ENCODE results near the gene RFTN1. TPM values are rescaled to one million over a fixed set of nuclear protein-coding genes. Genes with fewer than 3 reads are reported as not detected.
"Not testable (repeated sequence)": the region's sequence is repeated elsewhere in the genome, so short reads cannot be mapped to it uniquely, and the experiment has no call there.

The RFTN1 gene
- total and polyA plus RNA-seq, 9 donors, result 25.2 to 63.1 (median 46.4) TPM

GRCh38 chr3:16316396-16316795, 197.1 kb downstream of the RFTN1 start:
- Histone ChIP-seq H3K9me3 (no peaks in the 10 kb centered on the region), H3K27me3 (no peaks in the 10 kb centered on the region), H3K4me1 (ENCODE audit: insufficient read depth) (no peaks in the 10 kb centered on the region), H3K36me3 (no peaks in the 10 kb centered on the region), H3K4me3 (no peak overlapping the region), H3K27ac (no peak overlapping the region)
- WGBS, 3 donors, result 75 to 81% (median 78%) methylated on average over 3 of the region's 3 CpGs
- intact Hi-C loops (cut with DNase I), result no loop called here
- no peak for DNase-seq
- TF ChIP-seq POLR2A (IDR thresholded peaks at IDR 0.05), result no peak
- TF ChIP-seq EP300 (IDR thresholded peaks at IDR 0.05), result no peak
- no peak for TF ChIP-seq CTCF (IDR thresholded peaks at IDR 0.05)

GRCh38 chr3:16315623-16316022, 197.9 kb downstream of the RFTN1 start:
- H3K4me3 ChIP-seq, result no peak overlapping the region
- no peak for DNase-seq
- no peaks in the 10 kb centered on the region for H3K36me3 ChIP-seq
- no peak for TF ChIP-seq POLR2A (IDR thresholded peaks at IDR 0.05)
- no peak for TF ChIP-seq CTCF (IDR thresholded peaks at IDR 0.05)
- no peak for TF ChIP-seq EP300 (IDR thresholded peaks at IDR 0.05)
- 79 to 82% (median 80%) methylated on average over 7 of the region's 7 CpGs for WGBS, 3 donors
- no peaks in the 10 kb centered on the region for H3K27me3 ChIP-seq
- H3K9me3 ChIP-seq, result no peaks in the 10 kb centered on the region
- H3K4me1 ChIP-seq (ENCODE audit: insufficient read depth), result no peaks in the 10 kb centered on the region
- intact Hi-C loops (cut with DNase I), result no loop called here
- H3K27ac ChIP-seq, result no peak overlapping the region

- no peaks in the 10 kb centered on the region for H3K36me3 ChIP-seq
- no peak overlapping the region for H3K27ac ChIP-seq
- H3K4me1 ChIP-seq (ENCODE audit: insufficient read depth), result no peaks in the 10 kb centered on the region
Observed at GRCh38 chr3:16313886-16314645, 199.4 kb downstream of the RFTN1 start.

GRCh38 chr3:16311960-16312451, 201.5 kb downstream of the RFTN1 start:
- TF ChIP-seq EP300 (IDR thresholded peaks at IDR 0.05) (no peak), POLR2A (IDR thresholded peaks at IDR 0.05) (no peak), CTCF (IDR thresholded peaks at IDR 0.05) (no peak)
- H3K27me3 ChIP-seq, result no peaks in the 10 kb centered on the region
- no peak overlapping the region for H3K27ac ChIP-seq
- no peak for DNase-seq
- H3K36me3 ChIP-seq, result no peaks in the 10 kb centered on the region
- WGBS, 3 donors, result 61 to 63% (median 63%) methylated on average over 6 of the region's 6 CpGs
- intact Hi-C loops (cut with DNase I), result no loop called here
- no peaks in the 10 kb centered on the region for H3K4me1 ChIP-seq (ENCODE audit: insufficient read depth)
- H3K9me3 ChIP-seq, result no peaks in the 10 kb centered on the region
- H3K4me3 ChIP-seq, result no peak overlapping the region

More at GRCh38 chr3:16313886-16314645, 199.4 kb downstream of the RFTN1 start:
- Histone ChIP-seq H3K27me3 (no peaks in the 10 kb centered on the region), H3K4me3 (no peak overlapping the region), H3K9me3 (no peaks in the 10 kb centered on the region)
- 80 to 96% (median 89%) methylated on average over 5 of the region's 5 CpGs for WGBS, 3 donors
- intact Hi-C loops (cut with DNase I), result no loop called here
- DNase-seq, result no peak
- TF ChIP-seq EP300 (IDR thresholded peaks at IDR 0.05), result no peak
- TF ChIP-seq POLR2A (IDR thresholded peaks at IDR 0.05), result no peak
- TF ChIP-seq CTCF (IDR thresholded peaks at IDR 0.05), result no peak

DNA sequence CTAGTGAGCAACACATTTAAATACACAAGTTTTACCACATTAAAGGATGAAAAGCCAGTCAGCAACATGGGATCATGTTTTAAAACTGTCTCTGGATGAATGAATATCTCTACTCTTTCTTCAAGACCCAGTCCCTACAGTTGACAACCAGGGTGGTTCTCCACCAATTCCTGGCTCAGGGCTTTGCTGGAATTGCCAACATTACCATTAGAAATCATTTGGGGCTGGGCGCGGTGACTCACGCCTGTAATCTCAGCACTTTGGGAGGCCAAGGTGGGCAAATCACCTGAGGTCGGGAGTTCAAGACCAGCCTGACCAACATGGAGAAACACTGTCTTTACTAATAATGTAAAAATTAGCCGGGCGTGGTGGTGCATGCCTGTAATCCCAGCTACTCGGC, 203.0 kb downstream of the RFTN1 start:
- H3K4me3 ChIP-seq; H3K27me3 ChIP-seq; H3K27ac ChIP-seq; H3K9me3 ChIP-seq; intact Hi-C loops (cut with DNase I); DNase-seq; H3K36me3 ChIP-seq; H3K4me1 ChIP-seq (ENCODE audit: insufficient read depth): not testable (repeated sequence)
- WGBS, 3 donors, result 94 to 97% (median 95%) methylated on average over 7 of the region's 7 CpGs

Measured in ovary (tissue), 9 donors.